Measurements from ENCODE around the gene CTNND2.

Gene CTNND2

DNA sequence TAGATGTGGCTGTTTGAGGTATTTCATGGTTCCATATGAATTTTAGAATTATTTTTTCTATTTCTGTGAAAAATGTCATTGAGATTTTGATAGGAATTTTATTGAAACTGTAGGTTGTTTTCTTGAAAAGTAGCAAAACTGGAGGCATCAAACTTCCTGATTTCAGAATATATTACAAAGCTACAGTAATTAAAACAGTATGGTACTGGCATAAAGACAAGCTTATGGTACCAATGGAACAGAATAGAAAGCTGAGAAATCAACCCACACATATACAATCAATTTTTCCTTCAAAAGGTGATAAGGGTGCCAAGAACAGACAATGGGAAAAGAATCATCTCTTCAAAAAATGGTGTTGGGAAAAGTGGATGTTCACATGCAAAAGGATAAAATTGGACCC is 945.5 kb downstream of the CTNND2 start:
- no peak for DNase-seq

- no peak for DNase-seq
Observed at GRCh38 chr5:10949856-10950630, 954.2 kb downstream of the CTNND2 start.

GRCh38 chr5:10946050-10946449 is 958.2 kb downstream of the CTNND2 start:
- DNase-seq, result no peak

DNA sequence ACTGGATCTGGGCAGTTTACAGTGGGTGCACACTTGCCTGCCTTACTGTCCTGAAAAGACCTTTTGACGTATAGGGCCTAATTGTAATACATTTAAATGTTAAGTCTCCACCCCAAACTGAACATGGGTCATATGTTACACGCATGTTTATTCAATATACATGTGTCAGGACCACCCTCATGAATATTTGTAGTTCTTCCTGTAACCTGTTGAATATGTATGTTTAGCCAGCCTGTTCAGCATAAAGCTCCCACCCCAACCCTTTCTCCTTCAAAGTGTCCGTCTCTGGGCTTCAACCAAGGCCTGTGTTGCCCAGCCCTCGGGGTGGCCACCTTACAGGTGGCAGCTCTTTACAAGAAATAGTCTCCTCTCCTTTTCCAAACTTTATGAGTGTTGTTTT is 962.3 kb downstream of the CTNND2 start:
- DNase-seq, result no peak

DNA sequence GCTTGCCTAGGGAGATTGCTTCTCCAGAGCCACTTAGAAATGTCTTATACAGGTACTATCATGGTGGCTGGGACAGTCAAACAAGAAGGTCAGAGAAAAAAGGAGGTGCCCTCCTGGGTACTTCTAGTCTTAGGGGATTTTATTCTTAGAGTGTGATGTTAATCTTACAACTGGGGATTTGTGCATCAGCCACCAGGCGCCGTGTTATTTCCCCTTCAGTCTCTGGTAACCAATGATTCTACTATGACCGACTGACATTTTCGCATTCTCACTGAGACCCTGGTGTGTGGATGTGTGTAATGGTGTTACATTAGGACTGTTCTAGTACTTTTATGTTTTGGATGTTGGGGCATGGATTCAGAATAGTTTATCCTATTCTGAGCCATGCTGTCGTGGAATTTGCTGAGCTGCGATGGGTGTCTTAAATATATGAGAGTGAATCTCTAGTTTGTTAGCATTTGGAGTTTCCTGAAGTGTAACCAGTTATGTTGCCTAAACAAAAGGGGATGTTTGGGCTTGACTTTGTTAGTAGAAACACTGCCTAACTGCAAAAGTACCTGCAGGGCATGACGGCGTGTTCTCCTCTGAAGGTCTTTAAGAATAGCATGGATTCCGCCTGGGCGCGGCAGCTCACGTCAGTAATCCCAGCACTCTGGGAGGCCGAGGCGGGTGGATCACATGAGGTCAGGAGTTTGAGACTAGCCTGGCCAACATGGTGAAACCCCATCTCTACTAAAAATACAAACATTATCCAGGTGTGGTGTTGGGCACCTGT is 968.0 kb downstream of the CTNND2 start:
- no peak for DNase-seq

GRCh38 chr5:10935536-10935935 is 968.7 kb downstream of the CTNND2 start:
- DNase-seq, result no peak

- DNase-seq, result no peak
Observed at GRCh38 chr5:10934783-10935355, 969.4 kb downstream of the CTNND2 start.

GRCh38 chr5:10933121-10933520 is 971.1 kb downstream of the CTNND2 start:
- no peak for DNase-seq

GRCh38 chr5:10932426-10932825 is 971.8 kb downstream of the CTNND2 start:
- no peak for DNase-seq

DNA sequence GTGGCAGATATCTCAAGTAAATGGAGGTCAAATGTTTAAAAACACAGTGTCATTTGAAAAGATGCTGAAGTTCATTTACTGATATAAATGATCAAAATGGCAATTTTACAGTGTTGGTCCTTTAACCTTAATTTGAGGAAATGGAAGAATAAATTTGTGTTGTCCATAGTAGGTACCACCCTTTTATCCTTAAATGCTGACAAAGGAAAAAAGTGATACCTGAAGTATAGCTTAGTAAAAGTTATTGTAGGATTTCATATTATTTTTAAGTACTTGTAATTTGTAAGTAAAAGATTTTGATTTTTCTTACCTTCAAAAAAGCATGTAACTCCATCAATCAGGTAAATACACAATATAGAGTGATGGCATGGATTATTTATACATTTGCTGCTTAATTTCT is 976.6 kb downstream of the CTNND2 start:
- DNase-seq, result no peak

DNA sequence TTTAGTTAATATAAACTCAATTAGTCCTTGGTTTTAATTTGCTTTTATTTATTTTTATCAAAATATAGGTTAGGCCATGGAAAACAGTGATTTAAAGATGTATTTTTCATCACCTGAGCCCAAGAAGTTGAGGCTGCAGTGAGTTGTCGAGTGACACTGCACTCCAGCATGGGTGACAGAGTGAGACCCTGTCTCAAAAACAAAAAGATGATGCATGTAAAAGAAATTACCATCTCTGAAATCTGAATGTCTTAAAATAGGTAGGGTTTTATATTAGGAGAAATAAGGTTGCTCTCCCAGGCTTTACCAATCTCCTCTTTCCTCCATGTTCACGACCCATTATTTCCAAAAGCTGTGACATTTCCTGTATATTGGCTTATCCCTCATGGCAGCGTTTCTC is 980.9 kb downstream of the CTNND2 start:
- DNase-seq, result no peak
